ENCODE measurements around the gene STX2.

DNA sequence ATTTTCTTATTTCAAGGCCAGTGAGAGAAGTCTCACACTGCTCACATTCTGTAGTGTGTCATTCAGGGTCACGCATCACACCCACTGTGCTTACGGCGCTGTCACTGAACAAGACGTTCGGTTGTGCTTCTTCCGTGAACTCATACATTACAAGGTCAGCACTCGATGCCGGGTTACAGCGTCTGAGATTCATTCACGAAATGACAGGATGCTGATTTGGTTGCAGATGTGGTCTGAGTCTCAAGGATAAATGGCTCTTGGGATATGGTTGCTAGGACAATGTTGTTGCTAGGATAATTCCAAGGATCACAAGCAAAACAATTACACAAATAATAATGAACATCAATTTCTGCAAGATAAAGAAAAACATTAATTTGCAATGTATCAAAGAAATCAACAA is 47.4 kb downstream of the STX2 start:
- TF ChIP-seq, protein P1, sequence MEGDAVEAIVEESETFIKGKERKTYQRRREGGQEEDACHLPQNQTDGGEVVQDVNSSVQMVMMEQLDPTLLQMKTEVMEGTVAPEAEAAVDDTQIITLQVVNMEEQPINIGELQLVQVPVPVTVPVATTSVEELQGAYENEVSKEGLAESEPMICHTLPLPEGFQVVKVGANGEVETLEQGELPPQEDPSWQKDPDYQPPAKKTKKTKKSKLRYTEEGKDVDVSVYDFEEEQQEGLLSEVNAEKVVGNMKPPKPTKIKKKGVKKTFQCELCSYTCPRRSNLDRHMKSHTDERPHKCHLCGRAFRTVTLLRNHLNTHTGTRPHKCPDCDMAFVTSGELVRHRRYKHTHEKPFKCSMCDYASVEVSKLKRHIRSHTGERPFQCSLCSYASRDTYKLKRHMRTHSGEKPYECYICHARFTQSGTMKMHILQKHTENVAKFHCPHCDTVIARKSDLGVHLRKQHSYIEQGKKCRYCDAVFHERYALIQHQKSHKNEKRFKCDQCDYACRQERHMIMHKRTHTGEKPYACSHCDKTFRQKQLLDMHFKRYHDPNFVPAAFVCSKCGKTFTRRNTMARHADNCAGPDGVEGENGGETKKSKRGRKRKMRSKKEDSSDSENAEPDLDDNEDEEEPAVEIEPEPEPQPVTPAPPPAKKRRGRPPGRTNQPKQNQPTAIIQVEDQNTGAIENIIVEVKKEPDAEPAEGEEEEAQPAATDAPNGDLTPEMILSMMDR (IDR thresholded peaks at IDR 0.05): no peak
- TF ChIP-seq POLR2A (IDR thresholded peaks at IDR 0.05): no peak

Data from testis (tissue), 2 donors.